ENCODE results near the gene MYH15.

DNA sequence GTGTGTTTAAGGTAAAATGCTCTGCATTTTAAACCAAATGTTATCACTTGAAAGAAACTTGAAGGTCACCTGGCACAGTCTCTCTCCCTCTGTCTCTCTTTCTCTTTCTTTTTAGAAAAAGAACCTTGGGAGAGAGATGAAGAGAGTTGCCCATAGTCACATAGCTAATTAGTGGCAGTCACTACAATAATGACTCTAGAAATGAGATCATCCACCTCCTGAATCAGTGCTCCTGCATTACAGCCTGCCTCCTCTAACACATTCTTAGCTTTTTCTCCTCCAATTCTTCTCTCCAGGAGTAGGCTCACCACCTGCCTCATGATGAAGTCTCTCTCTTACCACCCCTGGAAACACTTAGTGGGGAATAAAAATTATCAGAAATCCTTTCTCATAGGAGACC is 2.5 kb downstream of the MYH15 start:
- no peak for TF ChIP-seq POLR2A (IDR thresholded peaks at IDR 0.05)
- TF ChIP-seq, protein P1, sequence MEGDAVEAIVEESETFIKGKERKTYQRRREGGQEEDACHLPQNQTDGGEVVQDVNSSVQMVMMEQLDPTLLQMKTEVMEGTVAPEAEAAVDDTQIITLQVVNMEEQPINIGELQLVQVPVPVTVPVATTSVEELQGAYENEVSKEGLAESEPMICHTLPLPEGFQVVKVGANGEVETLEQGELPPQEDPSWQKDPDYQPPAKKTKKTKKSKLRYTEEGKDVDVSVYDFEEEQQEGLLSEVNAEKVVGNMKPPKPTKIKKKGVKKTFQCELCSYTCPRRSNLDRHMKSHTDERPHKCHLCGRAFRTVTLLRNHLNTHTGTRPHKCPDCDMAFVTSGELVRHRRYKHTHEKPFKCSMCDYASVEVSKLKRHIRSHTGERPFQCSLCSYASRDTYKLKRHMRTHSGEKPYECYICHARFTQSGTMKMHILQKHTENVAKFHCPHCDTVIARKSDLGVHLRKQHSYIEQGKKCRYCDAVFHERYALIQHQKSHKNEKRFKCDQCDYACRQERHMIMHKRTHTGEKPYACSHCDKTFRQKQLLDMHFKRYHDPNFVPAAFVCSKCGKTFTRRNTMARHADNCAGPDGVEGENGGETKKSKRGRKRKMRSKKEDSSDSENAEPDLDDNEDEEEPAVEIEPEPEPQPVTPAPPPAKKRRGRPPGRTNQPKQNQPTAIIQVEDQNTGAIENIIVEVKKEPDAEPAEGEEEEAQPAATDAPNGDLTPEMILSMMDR (IDR thresholded peaks at IDR 0.05) = no peak
